HG03342 (cell line): Measurements from ENCODE around the gene NMRK1.
A peak's percentile ranks its signal among the peaks of the same experiment; 100 is the strongest.

Experiments
- ATAC-seq: cut with Tn5 transposase; IDR thresholded peaks from one replicate; pipeline ENCODE4 v1.9.1; 2021; ENCODE audit warnings: mild to moderate bottlenecking, moderate library complexity; ENCODE audit not compliant: unreplicated experiment

Gene NMRK1

GRCh38 chr9:75063556-75064305, 24.2 kb downstream of the NMRK1 start:
- ATAC-seq = no peak

GRCh38 chr9:75061169-75061568, 26.8 kb downstream of the NMRK1 start:
- ATAC-seq = no peak

GRCh38 chr9:75054368-75055001, 33.5 kb downstream of the NMRK1 start:
- no peak for ATAC-seq

GRCh38 chr9:75053869-75054268, 34.1 kb downstream of the NMRK1 start:
- peak; percentile 93 for ATAC-seq

- ATAC-seq = no peak
Observed at GRCh38 chr9:75051285-75051684, 36.7 kb downstream of the NMRK1 start.

GRCh38 chr9:75047506-75047905, 40.4 kb downstream of the NMRK1 start:
- no peak for ATAC-seq

GRCh38 chr9:75046725-75047345, 41.1 kb downstream of the NMRK1 start:
- no peak for ATAC-seq

- ATAC-seq = no peak
Observed at GRCh38 chr9:75041041-75041440, 46.9 kb downstream of the NMRK1 start.

- peak; percentile 56 for ATAC-seq
Observed at GRCh38 chr9:75039801-75040200, 48.2 kb downstream of the NMRK1 start.

GRCh38 chr9:75039009-75039408, 48.9 kb downstream of the NMRK1 start:
- ATAC-seq = no peak

- no peak for ATAC-seq
Observed at GRCh38 chr9:75036793-75037192, 51.2 kb downstream of the NMRK1 start.

GRCh38 chr9:75033791-75034473, 54.0 kb downstream of the NMRK1 start:
- ATAC-seq = peak; percentile 67

GRCh38 chr9:75027187-75028107, 60.5 kb downstream of the NMRK1 start:
- ATAC-seq = peak; percentile 43

- ATAC-seq = no peak
Observed at GRCh38 chr9:75023846-75024245, 64.1 kb downstream of the NMRK1 start.

GRCh38 chr9:75019654-75020053, 68.3 kb downstream of the NMRK1 start:
- no peak for ATAC-seq

- no peak for ATAC-seq
Observed at GRCh38 chr9:75019022-75019421, 68.9 kb downstream of the NMRK1 start.

GRCh38 chr9:75017378-75017777, 70.6 kb downstream of the NMRK1 start:
- ATAC-seq = no peak

GRCh38 chr9:75013735-75014134, 74.2 kb downstream of the NMRK1 start:
- ATAC-seq = no peak
